Osteoblast (primary cell): ENCODE data around the gene GRIK4. TPM values are rescaled to one million over a fixed set of nuclear protein-coding genes. Genes with fewer than 3 reads are reported as not detected.

Experiments used
- DNase-seq: peaks from one replicate; pipeline ENCODE4 v3.0.0; 2011; ENCODE audit warnings: low spot score, mixed read lengths; ENCODE audit not compliant: insufficient read length; ENCODE audit errors: missing footprints
- H2AFZ ChIP-seq: 2 replicates; pipeline ENCODE4 v1.6.0; 2011; ENCODE audit warnings: mild to moderate bottlenecking, low read length
- H3K27ac ChIP-seq: 2 replicates; pipeline ENCODE4 v1.5.1; 2011; ENCODE audit warnings: mild to moderate bottlenecking, low read depth, low read length, moderate library complexity
- H3K27me3 ChIP-seq: 2 replicates; pipeline ENCODE4 v1.6.0; 2012; ENCODE audit warnings: mild to moderate bottlenecking, control low read depth, inconsistent platforms, low read length, moderate library complexity; ENCODE audit not compliant: insufficient read depth
- H3K36me3 ChIP-seq: 2 replicates; pipeline ENCODE4 v1.5.1; 2011; ENCODE audit warnings: mild to moderate bottlenecking, low read length, control low read depth, moderate library complexity; ENCODE audit not compliant: insufficient read depth
- H3K4me1 ChIP-seq: 2 replicates; pipeline ENCODE4 v1.5.1; 2011; ENCODE audit warnings: mild to moderate bottlenecking, low read length, control low read depth, moderate library complexity; ENCODE audit not compliant: insufficient read depth
- H3K4me2 ChIP-seq: 2 replicates; pipeline ENCODE4 v1.6.0; 2011; ENCODE audit warnings: mild to moderate bottlenecking, low read length; ENCODE audit not compliant: insufficient read depth
- H3K4me3 ChIP-seq: fragments of 200-600 bp; sonication (generic); 3 replicates; pipeline ENCODE4 v1.5.1; 2012; ENCODE audit warnings: mild to moderate bottlenecking, low read length, inconsistent platforms; ENCODE audit not compliant: insufficient read depth
- H3K79me2 ChIP-seq: 2 replicates; pipeline ENCODE4 v1.6.0; 2012; ENCODE audit warnings: mild to moderate bottlenecking, low read length, control low read depth, inconsistent platforms; ENCODE audit not compliant: insufficient read depth
- H3K9me3 ChIP-seq: 2 replicates; pipeline ENCODE4 v1.5.1; 2011; ENCODE audit warnings: low read depth, low read length, control low read depth
- H4K20me1 ChIP-seq: 2 replicates; pipeline ENCODE4 v1.6.0; 2012; ENCODE audit warnings: mild to moderate bottlenecking, low read length, control low read depth; ENCODE audit not compliant: insufficient read depth
- total RNA-seq: library from RNA; depleted of rRNA; stranded (reverse); fragments of >200 nt; gene quantifications from 2 replicates; pipeline ENCODE4 v1.2.3, GENCODE V29; 2012
- TF ChIP-seq, protein P1 (sequence below): IDR thresholded peaks from 2 replicates; pipeline ENCODE4 v1.5.1; 2011; ENCODE audit warnings: mild to moderate bottlenecking, low read depth, low read length, moderate library complexity; ENCODE audit errors: extremely low read depth

GRIK4 gene
- total RNA-seq, 1 donor, result under 0.01 TPM

DNA sequence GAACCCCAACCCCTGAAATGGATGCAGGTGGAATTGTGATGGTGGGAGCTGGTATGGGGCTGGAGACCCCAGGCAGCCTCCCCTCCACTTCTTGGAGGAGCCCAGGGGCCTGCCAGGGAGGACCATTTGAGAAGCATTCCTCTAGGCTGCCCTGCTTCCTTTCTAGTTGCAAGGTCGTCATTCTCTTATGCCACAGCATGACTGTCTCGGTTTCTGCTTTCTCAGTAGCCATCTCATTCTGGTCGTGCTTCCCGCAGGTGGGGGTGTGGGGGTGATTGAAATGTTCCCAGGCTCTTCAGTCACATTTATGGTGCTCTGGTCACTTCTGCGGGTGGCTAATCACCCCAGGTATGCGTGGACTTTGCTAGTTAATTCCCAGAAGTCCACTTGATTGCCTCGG is 288.7 kb downstream of the GRIK4 start:
- Histone ChIP-seq H3K27ac (no peak overlapping the region), H3K79me2 (no peaks in the 10 kb centered on the region), H3K36me3 (no peaks in the 10 kb centered on the region), H2AFZ (no peak overlapping the region), H3K9me3 (no peaks in the 10 kb centered on the region), H3K4me3 (no peak overlapping the region), H3K27me3 (peaks cover 9% of the 10 kb centered on the region), H3K4me2 (no peak overlapping the region), H3K4me1 (no peaks in the 10 kb centered on the region), H4K20me1 (no peaks in the 10 kb centered on the region)
- TF ChIP-seq, protein P1, sequence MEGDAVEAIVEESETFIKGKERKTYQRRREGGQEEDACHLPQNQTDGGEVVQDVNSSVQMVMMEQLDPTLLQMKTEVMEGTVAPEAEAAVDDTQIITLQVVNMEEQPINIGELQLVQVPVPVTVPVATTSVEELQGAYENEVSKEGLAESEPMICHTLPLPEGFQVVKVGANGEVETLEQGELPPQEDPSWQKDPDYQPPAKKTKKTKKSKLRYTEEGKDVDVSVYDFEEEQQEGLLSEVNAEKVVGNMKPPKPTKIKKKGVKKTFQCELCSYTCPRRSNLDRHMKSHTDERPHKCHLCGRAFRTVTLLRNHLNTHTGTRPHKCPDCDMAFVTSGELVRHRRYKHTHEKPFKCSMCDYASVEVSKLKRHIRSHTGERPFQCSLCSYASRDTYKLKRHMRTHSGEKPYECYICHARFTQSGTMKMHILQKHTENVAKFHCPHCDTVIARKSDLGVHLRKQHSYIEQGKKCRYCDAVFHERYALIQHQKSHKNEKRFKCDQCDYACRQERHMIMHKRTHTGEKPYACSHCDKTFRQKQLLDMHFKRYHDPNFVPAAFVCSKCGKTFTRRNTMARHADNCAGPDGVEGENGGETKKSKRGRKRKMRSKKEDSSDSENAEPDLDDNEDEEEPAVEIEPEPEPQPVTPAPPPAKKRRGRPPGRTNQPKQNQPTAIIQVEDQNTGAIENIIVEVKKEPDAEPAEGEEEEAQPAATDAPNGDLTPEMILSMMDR, result no peak
- no peak for DNase-seq

DNA sequence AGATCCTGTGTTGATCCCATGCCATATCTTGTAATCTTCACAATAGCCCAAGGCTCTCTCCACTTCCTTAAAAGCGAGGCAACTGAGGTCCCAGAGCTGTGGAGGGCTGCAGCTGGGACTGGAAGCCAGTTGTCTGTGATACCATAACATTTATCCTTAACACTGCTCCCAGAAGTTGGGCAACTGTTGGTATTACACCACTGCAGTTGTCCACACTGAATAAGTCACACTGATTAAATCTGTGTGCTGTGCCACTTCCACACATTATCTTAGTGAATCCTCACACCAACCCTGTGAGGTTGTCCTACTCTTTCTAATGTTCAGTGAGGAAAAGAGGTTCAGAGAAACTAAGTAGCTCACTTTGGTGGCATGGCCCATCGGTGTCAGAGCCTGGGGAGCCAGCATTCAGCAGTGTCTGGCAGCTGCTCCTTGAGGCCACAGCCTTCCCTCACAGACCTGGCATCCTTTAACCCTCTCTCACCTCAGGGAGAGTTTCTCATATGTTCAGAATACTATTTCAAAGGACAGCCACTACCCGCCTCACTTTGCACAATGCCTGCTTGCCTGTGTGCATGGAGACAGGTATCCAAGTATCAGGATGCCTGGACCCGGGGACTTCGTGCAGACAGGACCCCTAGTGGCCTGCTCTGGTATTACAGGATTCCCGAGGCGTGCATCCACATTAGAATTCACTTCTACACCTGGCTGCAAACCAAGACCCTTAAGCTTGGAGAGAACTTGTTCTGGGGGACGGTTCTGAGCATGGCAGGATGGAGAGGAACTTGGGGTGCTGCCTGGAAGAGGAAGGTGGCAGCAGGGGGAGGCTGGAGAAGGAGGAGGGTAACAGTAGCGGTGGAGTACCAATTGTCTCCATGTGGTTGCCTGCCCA is 290.5 kb downstream of the GRIK4 start:
- Histone ChIP-seq H3K4me3 (no peak overlapping the region), H4K20me1 (no peaks in the 10 kb centered on the region), H3K36me3 (no peaks in the 10 kb centered on the region), H2AFZ (no peak overlapping the region), H3K9me3 (no peaks in the 10 kb centered on the region), H3K27ac (no peak overlapping the region), H3K4me2 (no peak overlapping the region), H3K79me2 (no peaks in the 10 kb centered on the region), H3K4me1 (no peaks in the 10 kb centered on the region), H3K27me3 (peaks cover 18% of the 10 kb centered on the region)
- TF ChIP-seq, protein P1, result peak; percentile 86
- peak; percentile 92 for DNase-seq

DNA sequence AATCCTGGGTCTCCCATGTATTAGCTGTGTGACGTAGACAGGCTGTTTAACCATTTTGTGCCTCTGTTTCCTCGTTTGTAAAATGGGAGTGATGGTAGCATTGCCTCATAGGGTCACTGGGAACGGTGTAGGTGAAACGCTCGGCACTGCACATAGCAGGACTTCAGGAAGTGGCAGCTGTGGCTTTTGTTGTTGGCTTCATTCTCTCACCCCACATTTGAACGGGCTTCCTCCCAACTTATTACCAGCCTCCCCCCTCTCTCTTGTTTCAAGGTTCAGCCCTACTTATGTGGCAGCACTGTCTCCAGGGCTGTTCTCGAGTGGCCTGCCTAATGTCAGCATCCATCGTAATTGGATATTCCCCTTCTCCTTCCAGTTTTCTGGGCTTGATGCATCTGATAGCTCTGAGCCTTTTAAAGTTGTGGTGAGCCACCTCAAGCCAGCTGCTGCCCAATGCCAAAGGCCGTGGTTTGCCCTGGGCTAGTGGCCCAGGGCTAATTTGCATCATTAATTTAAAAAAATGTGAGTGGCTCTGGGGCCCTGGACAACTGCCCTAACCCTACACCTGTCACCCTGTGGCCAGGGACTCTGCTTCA is 294.5 kb downstream of the GRIK4 start:
- Histone ChIP-seq H3K9me3 (no peaks in the 10 kb centered on the region), H3K36me3 (no peaks in the 10 kb centered on the region), H3K27ac (no peak overlapping the region), H4K20me1 (no peaks in the 10 kb centered on the region), H3K27me3 (peaks cover 18% of the 10 kb centered on the region), H3K4me1 (peaks cover 5% of the 10 kb centered on the region), H3K4me3 (no peak overlapping the region), H3K79me2 (no peaks in the 10 kb centered on the region), H3K4me2 (no peak overlapping the region), H2AFZ (no peak overlapping the region)
- TF ChIP-seq, protein P1, result no peak
- DNase-seq, result no peak
